HEK293 (cell line): ENCODE measurements around the gene CARD14.

ENCODE experiments used
- CTCF ChIA-PET: fragments of 350-600 bp; formaldehyde crosslinking; extraction: SDS; loops from one replicate; lab custom pipeline; 2021; ENCODE audit warnings: antibody characterized with exemption; lab: Yijun Ruan, JAX
- POLR2A ChIA-PET: fragments of 300-600 bp; formaldehyde crosslinking; extraction: SDS; loops from one replicate; lab custom pipeline; 2020; ENCODE audit warnings: antibody characterized with exemption, inconsistent platforms; lab: Yijun Ruan, JAX
- H3K27ac ChIP-seq: fragments of 200-500 bp; sonication (Bioruptor generic); 2 replicates; pipeline ENCODE4 v1.5.1; 2014; ENCODE audit warnings: low read depth, low read length, control low read depth, inconsistent platforms; ENCODE audit errors: extremely low read depth
- H3K36me3 ChIP-seq, 2 experiments: fragments of 200-500 bp in 1 of 2; sonication (Bioruptor generic) in 1 of 2; 1 replicate in 1 of 2; 2 replicates in 1 of 2; pipeline ENCODE4 v1.5.1; 2014 to 2017; ENCODE audit warnings: inconsistent platforms in 2 of 2, low read length in 2 of 2; ENCODE audit not compliant: control insufficient read depth in 2 of 2, insufficient read depth in 1 of 2
- H3K4me1 ChIP-seq: fragments of 200-500 bp; sonication (Bioruptor generic); 2 replicates; pipeline ENCODE4 v1.5.1; 2014; ENCODE audit warnings: mild to moderate bottlenecking, low read length, inconsistent platforms; ENCODE audit not compliant: control insufficient read depth, insufficient read depth
- H3K4me3 ChIP-seq: 2 replicates; pipeline ENCODE4 v1.5.1; 2011; ENCODE audit warnings: low read depth, mild to moderate bottlenecking, control low read depth, low read length, moderate library complexity
- H3K9me3 ChIP-seq: fragments of 200-500 bp; sonication (Bioruptor generic); 2 replicates; pipeline ENCODE4 v1.5.1; 2014; ENCODE audit warnings: low read depth, low read length, inconsistent platforms; ENCODE audit not compliant: control insufficient read depth, insufficient read depth
- ELK4 ChIP-seq: IDR thresholded peaks from 2 replicates; pipeline ENCODE4 v1.6.1; 2011; ENCODE audit warnings: mild to moderate bottlenecking, low read depth, low read length, borderline replicate concordance
- HIC1 ChIP-seq: fragments of 450-650 bp; formaldehyde crosslinking; IDR thresholded peaks from 2 replicates; pipeline ENCODE4 v1.5.1; 2016; ENCODE audit warnings: missing biosample characterization, missing genetic modification characterization
- INSM2 ChIP-seq: fragments of 450-650 bp; formaldehyde crosslinking; IDR thresholded peaks from 2 replicates; pipeline ENCODE4 v1.5.1; 2016; ENCODE audit warnings: missing biosample characterization, missing genetic modification characterization
- MZF1 ChIP-seq: fragments of 450-650 bp; formaldehyde crosslinking; IDR thresholded peaks from 2 replicates; pipeline ENCODE4 v1.5.1; 2017; ENCODE audit warnings: missing biosample characterization, missing genetic modification characterization, borderline replicate concordance
- PRDM10 ChIP-seq: fragments of 450-650 bp; formaldehyde crosslinking; IDR thresholded peaks from 2 replicates; pipeline ENCODE4 v1.5.1; 2016; ENCODE audit warnings: missing biosample characterization, missing genetic modification characterization
- ZBTB26 ChIP-seq: fragments of 450-650 bp; formaldehyde crosslinking; optimal IDR thresholded peaks from 2 replicates; pipeline ENCODE3; 2016; ENCODE audit warnings: missing biosample characterization, mild to moderate bottlenecking, missing genetic modification characterization
- ZNF114 ChIP-seq: fragments of 450-650 bp; formaldehyde crosslinking; IDR thresholded peaks from 2 replicates; pipeline ENCODE4 v1.5.0; 2017; ENCODE audit warnings: missing biosample characterization, missing genetic modification characterization
- ZNF239 ChIP-seq: fragments of 450-650 bp; formaldehyde crosslinking; IDR thresholded peaks from 2 replicates; pipeline ENCODE4 v1.5.1; 2016; ENCODE audit warnings: missing biosample characterization, missing genetic modification characterization
- ZNF280C ChIP-seq: fragments of 450-650 bp; formaldehyde crosslinking; IDR thresholded peaks from 2 replicates; pipeline ENCODE4 v1.5.1; 2016; ENCODE audit warnings: missing biosample characterization, missing genetic modification characterization
- ZNF302 ChIP-seq: fragments of 450-650 bp; formaldehyde crosslinking; IDR thresholded peaks from 2 replicates; pipeline ENCODE4 v1.5.1; 2016; ENCODE audit warnings: missing biosample characterization, missing genetic modification characterization, low read depth
- ZNF350 ChIP-seq: fragments of 450-650 bp; formaldehyde crosslinking; IDR thresholded peaks from 2 replicates; pipeline ENCODE4 v1.5.0; 2017; ENCODE audit warnings: missing biosample characterization, mild to moderate bottlenecking, missing genetic modification characterization
- ZNF366 ChIP-seq: fragments of 450-650 bp; formaldehyde crosslinking; conservative IDR thresholded peaks from 2 replicates; pipeline ENCODE4 v1.5.1; 2016; ENCODE audit warnings: missing biosample characterization, missing genetic modification characterization
- ZNF621 ChIP-seq: fragments of 450-650 bp; formaldehyde crosslinking; IDR thresholded peaks from 2 replicates; pipeline ENCODE4 v1.5.1; 2017; ENCODE audit warnings: missing biosample characterization, missing genetic modification characterization
- ZNF670 ChIP-seq: fragments of 450-650 bp; formaldehyde crosslinking; IDR thresholded peaks from 2 replicates; pipeline ENCODE4 v1.5.1; 2016; ENCODE audit warnings: missing biosample characterization, missing genetic modification characterization, low read depth
- ZNF791 ChIP-seq: fragments of 450-650 bp; formaldehyde crosslinking; IDR thresholded peaks from 2 replicates; pipeline ENCODE4 v1.5.1; 2016; ENCODE audit warnings: missing biosample characterization, missing genetic modification characterization
- ZNF792 ChIP-seq: fragments of 450-650 bp; formaldehyde crosslinking; IDR thresholded peaks from 2 replicates; pipeline ENCODE4 v1.5.1; 2016; ENCODE audit warnings: missing biosample characterization, missing genetic modification characterization

The CARD14 gene

GRCh38 chr17:80147035-80147822, 22.6 kb upstream of the CARD14 start, which contains the start of gene EIF4A3 (continued):
- TF ChIP-seq ZNF670 (tag by site-specific recombination) (no peak), ZBTB26 (tag by site-specific recombination) (peak; percentile 96), ZNF239 (no peak), ZNF350 (tag by site-specific recombination) (no peak)

- Histone ChIP-seq H3K27ac (no peak overlapping the region), H3K4me3 (no peak overlapping the region), H3K4me1 (0 out of 2 replicates have a peak, but pooled peaks cover 2% of the 10 kb centered on the region), H3K9me3 (no peaks in the 10 kb centered on the region), H3K36me3 (no peaks in the 10 kb centered on the region; a peak in 1 of 3 replicates)
- ChIA-PET POLR2A (no interaction called here), CTCF (interaction anchor here (0.8 kb wide), 1 partner anchor 143 kb away, joined by 3 read pairs; no protein-coding TSS in a partner anchor)
- TF ChIP-seq MZF1 (tag by site-specific recombination) (no peak), INSM2 (no peak), ZNF366 (tag by site-specific recombination) (no peak), ZNF302 (tag by site-specific recombination) (no peak), ZNF239 (no peak), ELK4 (no peak), ZNF792 (tag by site-specific recombination) (no peak), ZNF114 (no peak), PRDM10 (tag by site-specific recombination) (no peak)
These were observed 18.5 kb upstream of the CARD14 start for GRCh38 chr17:80151333-80151732.

GRCh38 chr17:80152081-80152702, 17.6 kb upstream of the CARD14 start:
- H3K36me3 ChIP-seq = no peaks in the 10 kb centered on the region; a peak in 1 of 3 replicates
- H3K4me3 ChIP-seq = no peak overlapping the region
- H3K4me1 ChIP-seq = 0 out of 2 replicates have a peak, but pooled peaks cover 2% of the 10 kb centered on the region
- H3K9me3 ChIP-seq = no peaks in the 10 kb centered on the region
- H3K27ac ChIP-seq = no peak overlapping the region
- ChIA-PET POLR2A (no interaction called here), CTCF (interaction anchor here (0.7 kb wide), 1 partner anchor 191 kb away, joined by 3 read pairs; no protein-coding TSS in a partner anchor)
- TF ChIP-seq ZNF621 (tag by site-specific recombination) (no peak), ZNF302 (tag by site-specific recombination) (no peak), ZNF791 (tag by site-specific recombination) (no peak), ZNF280C (tag by site-specific recombination) (no peak), HIC1 (tag by site-specific recombination) (no peak)
